Transverse colon (tissue), 4 donors: ENCODE measurements around the gene OTUD3. TPM values are rescaled to one million over a fixed set of nuclear protein-coding genes. Genes with fewer than 3 reads are reported as not detected.
A peak's percentile ranks its signal among the peaks of the same experiment; 100 is the strongest.
"Not testable (repeated sequence)": the region's sequence is repeated elsewhere in the genome, so short reads cannot be mapped to it uniquely, and the experiment has no call there.

Source experiments
- DNase-seq: peaks from one replicate; pipeline ENCODE4 v3.0.0-alpha.2; 2019
- H3K27ac ChIP-seq, 4 donors: fragments of 200-600 bp; sonication (generic); 2 replicates each; pipeline ENCODE4 v1.5.1; 2016 to 2018; ENCODE audit warnings: inconsistent platforms in 4 of 4
- H3K27me3 ChIP-seq: fragments of 200-600 bp; sonication (generic); 2 replicates; pipeline ENCODE4 v1.5.1; 2017; ENCODE audit warnings: inconsistent platforms
- H3K36me3 ChIP-seq, 4 donors: fragments of 200-600 bp; sonication (generic); 2 replicates each; pipeline ENCODE4 v1.5.1; 2017 to 2019; ENCODE audit warnings: inconsistent platforms in 4 of 4
- H3K4me1 ChIP-seq, 4 donors: fragments of 200-600 bp; sonication (generic); 2 replicates each; pipeline ENCODE4 v1.5.1; 2017 to 2020; ENCODE audit warnings: inconsistent platforms in 4 of 4
- H3K4me3 ChIP-seq, 4 donors: fragments of 200-600 bp; sonication (generic); 1 replicate in 1 of 4; 2 replicates in 3 of 4; pipeline versions ENCODE4 v1.5.1 to v1.6.1; 2017 to 2019; ENCODE audit warnings: inconsistent platforms in 4 of 4
- H3K9me3 ChIP-seq, 2 donors: fragments of 200-600 bp; sonication (generic); 2 replicates each; pipeline ENCODE4 v1.5.1; 2017 to 2019; ENCODE audit warnings: inconsistent platforms in 2 of 2
- EP300 ChIP-seq: sonication (generic); formaldehyde crosslinking; IDR thresholded peaks from one replicate; pipeline ENCODE4 v1.6.1; 2017; ENCODE audit warnings: antibody characterized with exemption, low read depth
- POLR2A ChIP-seq: fragments of 450-650 bp; IDR thresholded peaks from one replicate; pipeline ENCODE4 v1.6.1; 2016; ENCODE audit warnings: antibody characterized with exemption, mild to moderate bottlenecking, moderate library complexity
- POLR2AphosphoS5 ChIP-seq, 3 donors: sonication (generic); formaldehyde crosslinking; IDR thresholded peaks; one replicate each; pipeline ENCODE4 v1.6.1; 2016; ENCODE audit warnings: antibody characterized with exemption in 3 of 3
- WGBS, 2 donors: methylation state at CpG; one replicate each; pipeline ENCODE4 v1.1.5; 2018; ENCODE audit warnings: low coverage in 1 of 2; 5-methylcytosine and 5-hydroxymethylcytosine counted together
- in situ Hi-C, 4 donors: fragments of 200-750 bp; cut with MboI; loops; one replicate each; pipeline versions ENCODE4 v1.15.0 to v1.15.1; 2017; ENCODE audit warnings: low sequenced_read_pairs in 3 of 4, low pct_ligation_motif_present in 1 of 4, low pct_unique_long_range_greater_than_20kb in 1 of 4
- intact Hi-C: fragments of 100-400 bp; cut with DNase I; formaldehyde crosslinking; loops from one replicate; pipeline ENCODE4 v1.15.1; 2023; ENCODE audit warnings: low total_unique reads
- total RNA-seq, 4 donors: library from RNA; depleted of rRNA; stranded (reverse); fragments of >200 nt; gene quantifications; one replicate each; pipeline ENCODE4 v1.1.0, GENCODE V29; 2016
- TF ChIP-seq, protein P1 (sequence below), 5 experiments: fragments of 200-600 bp in 3 of 5; fragments of 450-650 bp in 2 of 5; sonication (generic) in 3 of 5; IDR thresholded peaks; 1 replicate in 2 of 5; 2 replicates in 3 of 5; pipeline ENCODE4 v1.5.1; 2016 to 2017; ENCODE audit warnings: antibody characterized with exemption in 5 of 5, inconsistent platforms in 3 of 5, mild to moderate bottlenecking in 2 of 5, moderate library complexity in 1 of 5

Gene OTUD3
- total RNA-seq, 4 donors from 2014 or later: 5.9 to 10.8 (median 9.9) TPM

- H3K4me3 ChIP-seq: peak overlapping the region in 1 of 4 donors; percentile 30
- peak; percentile 84 for DNase-seq
- no peaks in the 10 kb centered on the region for H3K9me3 ChIP-seq
- peaks cover 3 to 12% (median 8%) of the 10 kb centered on the region in 4 donors for H3K4me1 ChIP-seq
- in situ Hi-C loops (no loop called here), intact Hi-C loops (no loop called here)
- no peak for TF ChIP-seq EP300
- no peak for TF ChIP-seq POLR2A
- TF ChIP-seq, protein P1, sequence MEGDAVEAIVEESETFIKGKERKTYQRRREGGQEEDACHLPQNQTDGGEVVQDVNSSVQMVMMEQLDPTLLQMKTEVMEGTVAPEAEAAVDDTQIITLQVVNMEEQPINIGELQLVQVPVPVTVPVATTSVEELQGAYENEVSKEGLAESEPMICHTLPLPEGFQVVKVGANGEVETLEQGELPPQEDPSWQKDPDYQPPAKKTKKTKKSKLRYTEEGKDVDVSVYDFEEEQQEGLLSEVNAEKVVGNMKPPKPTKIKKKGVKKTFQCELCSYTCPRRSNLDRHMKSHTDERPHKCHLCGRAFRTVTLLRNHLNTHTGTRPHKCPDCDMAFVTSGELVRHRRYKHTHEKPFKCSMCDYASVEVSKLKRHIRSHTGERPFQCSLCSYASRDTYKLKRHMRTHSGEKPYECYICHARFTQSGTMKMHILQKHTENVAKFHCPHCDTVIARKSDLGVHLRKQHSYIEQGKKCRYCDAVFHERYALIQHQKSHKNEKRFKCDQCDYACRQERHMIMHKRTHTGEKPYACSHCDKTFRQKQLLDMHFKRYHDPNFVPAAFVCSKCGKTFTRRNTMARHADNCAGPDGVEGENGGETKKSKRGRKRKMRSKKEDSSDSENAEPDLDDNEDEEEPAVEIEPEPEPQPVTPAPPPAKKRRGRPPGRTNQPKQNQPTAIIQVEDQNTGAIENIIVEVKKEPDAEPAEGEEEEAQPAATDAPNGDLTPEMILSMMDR (IDR thresholded peaks at IDR 0.05): no peak
- TF ChIP-seq POLR2AphosphoS5 (IDR thresholded peaks at IDR 0.05): peak in 2 of 3 donors; percentile 18 to 35
- H3K27me3 ChIP-seq: peaks cover 3% of the 10 kb centered on the region
- H3K27ac ChIP-seq: peak overlapping the region; percentile 29 to 63 (median 59)
- H3K36me3 ChIP-seq: no peaks in the 10 kb centered on the region
- WGBS, 2 donors: 57 to 67% methylated on average over 12 of the region's 12 CpGs
Observed at GRCh38 chr1:19878637-19878985, 3.6 kb upstream of the OTUD3 start.

GRCh38 chr1:19879227-19879626 is 3.0 kb upstream of the OTUD3 start:
- Histone ChIP-seq H3K4me1 (peaks cover 9 to 18% (median 14%) of the 10 kb centered on the region in 4 donors), H3K27ac (peak overlapping the region in 3 of 4 donors; percentile 29 to 63 (median 61)), H3K36me3 (no peaks in the 10 kb centered on the region), H3K27me3 (peaks cover 3% of the 10 kb centered on the region), H3K9me3 (no peaks in the 10 kb centered on the region), H3K4me3 (no peak overlapping the region)
- in situ Hi-C loops: no loop called here
- TF ChIP-seq EP300 (no peak), POLR2A (no peak), POLR2AphosphoS5 (IDR thresholded peaks at IDR 0.05) (no peak)
- TF ChIP-seq, protein P1 (IDR thresholded peaks at IDR 0.05): no peak
- 93 to 94% methylated on average over 3 to 4 of the region's 4 CpGs for WGBS, 2 donors
- no peak for DNase-seq
- intact Hi-C loops: no loop called here

- Histone ChIP-seq H3K4me3 (no peak overlapping the region), H3K9me3 (no peaks in the 10 kb centered on the region), H3K4me1 (peaks cover 9 to 18% (median 16%) of the 10 kb centered on the region in 4 donors), H3K27ac (no peak overlapping the region), H3K36me3 (no peaks in the 10 kb centered on the region), H3K27me3 (peaks cover 3% of the 10 kb centered on the region)
- whole genome bisulfite sequencing, 2 donors: 90 to 94% methylated on average over 3 to 4 of the region's 4 CpGs
- no peak for DNase-seq
- intact Hi-C loops: no loop called here
- TF ChIP-seq POLR2A (no peak), POLR2AphosphoS5 (IDR thresholded peaks at IDR 0.05) (no peak), EP300 (no peak)
- TF ChIP-seq, protein P1 (IDR thresholded peaks at IDR 0.05): no peak
- in situ Hi-C loops: no loop called here
Observed at GRCh38 chr1:19879661-19880060, 2.5 kb upstream of the OTUD3 start.

DNA sequence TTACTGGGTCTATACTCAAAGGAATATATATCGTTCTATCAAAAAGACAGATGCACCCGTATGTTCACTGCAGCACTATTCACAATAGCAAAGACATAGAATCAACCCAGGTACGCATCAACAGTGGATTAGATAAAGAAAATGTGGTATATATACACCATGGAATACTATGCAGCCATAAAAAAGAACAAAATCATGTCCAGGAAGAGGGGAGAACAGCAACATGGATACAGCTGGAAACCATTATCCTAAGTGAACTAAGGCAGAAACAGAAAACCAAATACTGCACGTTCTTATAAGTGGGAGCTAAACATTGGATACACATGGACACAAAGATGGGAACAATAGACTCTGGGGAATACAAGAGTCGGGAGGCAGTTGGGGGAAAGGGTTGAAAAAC is 1.4 kb upstream of the OTUD3 start:
- intact Hi-C loops, H3K36me3 ChIP-seq, H3K4me3 ChIP-seq, H3K27ac ChIP-seq, H3K27me3 ChIP-seq, H3K9me3 ChIP-seq, in situ Hi-C loops, DNase-seq: not testable (repeated sequence)
- H3K4me1 ChIP-seq: peaks cover 9 to 18% (median 16%) of the 10 kb centered on the region in 4 donors
- 79 to 82% methylated on average over 5 of the region's 5 CpGs for WGBS, 2 donors

GRCh38 chr1:19884312-19884711 is 2.1 kb downstream of the OTUD3 start:
- DNase-seq: no peak
- Histone ChIP-seq H3K27me3 (peaks cover 1% of the 10 kb centered on the region), H3K4me1 (peaks cover 9 to 22% (median 18%) of the 10 kb centered on the region in 4 donors), H3K27ac (no peak overlapping the region), H3K4me3 (no peak overlapping the region), H3K36me3 (no peaks in the 10 kb centered on the region), H3K9me3 (no peaks in the 10 kb centered on the region)
- TF ChIP-seq POLR2A (no peak), EP300 (no peak), POLR2AphosphoS5 (IDR thresholded peaks at IDR 0.05) (no peak)
- TF ChIP-seq, protein P1 (IDR thresholded peaks at IDR 0.05): no peak
- 85 to 95% methylated on average over 2 of the region's 2 CpGs for WGBS, 2 donors
- in situ Hi-C loops (no loop called here), intact Hi-C loops (no loop called here)
